CMK (cell line): ENCODE data around the gene FAM193B.

ENCODE experiments used
- DNase-seq: peaks from one replicate; pipeline ENCODE4 v3.0.0-alpha.2; 2010; ENCODE audit warnings: low read depth

Gene FAM193B

DNA sequence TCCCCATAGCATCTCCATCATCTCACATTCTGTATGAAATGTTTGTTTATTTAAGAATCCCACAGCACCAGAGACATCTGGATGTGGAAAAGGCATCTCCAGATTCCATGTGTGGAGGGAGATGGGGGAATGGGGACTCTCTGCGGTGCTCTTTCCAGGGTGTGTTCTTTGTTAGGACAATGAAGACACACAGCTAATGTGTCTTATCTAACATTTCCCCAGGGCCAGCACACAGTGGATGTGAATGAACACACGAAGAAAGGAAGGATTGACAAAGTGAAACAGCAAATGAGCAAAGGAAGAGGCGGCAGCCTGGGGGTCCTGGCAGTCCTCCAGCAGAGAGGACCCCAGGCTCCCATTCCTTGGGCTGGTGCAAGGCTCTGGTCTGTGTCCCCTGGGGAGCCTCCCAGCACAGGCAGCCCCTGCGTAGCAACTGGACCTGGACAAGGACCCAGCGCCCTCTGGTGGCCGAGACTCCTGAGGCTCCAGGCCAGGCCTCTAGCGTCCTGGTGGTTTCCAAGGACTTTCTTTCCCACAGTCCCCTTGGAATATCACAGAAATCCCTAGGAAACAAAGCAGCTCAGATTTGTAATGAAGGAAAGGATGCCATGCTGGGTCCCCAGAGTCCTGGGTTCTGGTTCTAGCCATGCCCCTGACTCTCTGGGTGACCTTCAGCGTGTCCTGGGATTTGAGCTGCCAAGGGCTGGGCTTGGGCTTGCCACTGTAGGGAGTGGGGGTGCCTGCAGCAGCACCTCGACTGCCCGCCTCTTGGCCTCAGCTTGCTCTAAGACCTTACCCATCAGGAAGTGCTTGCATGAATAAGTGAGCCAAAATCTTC lies 53.5 kb downstream of the FAM193B start:
- no peak for DNase-seq

- no peak for DNase-seq
Observed at GRCh38 chr5:177499842-177500241, 54.5 kb downstream of the FAM193B start.

- no peak for DNase-seq
Observed at GRCh38 chr5:177498013-177498787, 56.2 kb downstream of the FAM193B start.

DNA sequence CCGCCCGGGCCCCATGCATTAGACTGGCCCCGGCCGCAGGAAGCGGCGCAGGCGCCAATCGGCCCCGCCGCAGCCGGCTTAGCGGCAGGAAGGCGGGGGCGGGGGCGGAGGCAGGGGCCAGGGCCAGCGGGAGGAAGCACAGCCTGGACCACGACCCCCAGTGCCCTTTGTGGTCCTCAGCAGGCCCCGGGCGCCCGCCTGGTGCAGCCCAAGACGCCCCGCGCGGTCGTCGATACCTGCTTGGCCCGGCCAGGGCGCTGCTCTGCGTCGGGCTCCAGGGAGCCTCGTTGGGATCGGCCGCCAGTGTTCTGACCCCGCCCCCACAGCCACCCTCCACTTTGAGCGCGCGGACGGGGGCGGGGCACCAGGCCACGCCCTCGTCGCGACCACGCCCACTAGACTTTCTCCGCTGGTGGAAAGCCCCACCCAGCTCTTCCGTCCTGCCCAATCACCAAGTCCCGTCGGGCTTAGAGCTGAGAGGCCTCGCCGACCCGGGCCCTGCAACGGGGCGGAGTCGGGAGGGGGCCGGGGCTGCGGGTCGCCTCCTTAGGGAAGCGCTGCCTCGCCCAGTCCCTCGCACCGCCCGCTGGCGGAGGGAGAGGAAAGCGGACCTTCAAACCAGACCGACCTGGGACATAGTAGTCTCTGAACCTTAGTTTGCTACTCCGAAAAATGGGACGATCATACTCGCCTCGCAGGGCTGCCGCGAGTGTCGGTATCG lies 56.9 kb downstream of the FAM193B start, which contains the start of gene PDLIM7:
TSS of gene PDLIM7 (minus strand) at position 313 of the 721 bp plus-strand sequence. CDS start 1,092 bp downstream, outside the sequence.
- DNase-seq, result peak; percentile 92

DNA sequence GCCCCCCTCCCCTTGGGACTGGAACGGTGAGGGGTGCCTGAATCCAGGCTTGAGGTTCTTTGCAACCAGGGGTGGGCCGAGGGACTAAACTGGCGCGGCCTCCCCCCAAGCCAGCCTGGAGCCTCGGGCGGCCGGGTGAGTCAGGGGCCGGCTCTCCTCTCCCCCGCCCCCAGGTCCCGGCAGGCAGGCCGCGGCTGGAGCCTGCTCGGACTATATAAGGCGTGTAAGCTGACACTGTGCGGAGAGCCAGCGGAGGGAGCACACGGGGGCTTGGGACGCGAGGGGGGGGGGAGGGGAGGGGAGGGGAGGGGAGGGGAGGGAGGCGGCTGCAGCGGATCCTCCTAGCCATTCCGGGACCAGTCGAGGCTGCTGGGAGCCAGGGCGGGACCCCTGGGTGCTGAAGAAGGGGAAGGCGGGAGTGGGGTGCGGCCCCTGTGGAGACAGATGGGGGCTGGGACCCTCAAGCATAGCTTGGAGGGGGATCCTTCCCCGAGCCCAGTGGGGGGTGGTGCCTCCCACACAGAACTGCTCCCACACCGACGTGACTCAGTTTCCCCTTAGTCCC lies 57.6 kb downstream of the FAM193B start:
- no peak for DNase-seq

DNA sequence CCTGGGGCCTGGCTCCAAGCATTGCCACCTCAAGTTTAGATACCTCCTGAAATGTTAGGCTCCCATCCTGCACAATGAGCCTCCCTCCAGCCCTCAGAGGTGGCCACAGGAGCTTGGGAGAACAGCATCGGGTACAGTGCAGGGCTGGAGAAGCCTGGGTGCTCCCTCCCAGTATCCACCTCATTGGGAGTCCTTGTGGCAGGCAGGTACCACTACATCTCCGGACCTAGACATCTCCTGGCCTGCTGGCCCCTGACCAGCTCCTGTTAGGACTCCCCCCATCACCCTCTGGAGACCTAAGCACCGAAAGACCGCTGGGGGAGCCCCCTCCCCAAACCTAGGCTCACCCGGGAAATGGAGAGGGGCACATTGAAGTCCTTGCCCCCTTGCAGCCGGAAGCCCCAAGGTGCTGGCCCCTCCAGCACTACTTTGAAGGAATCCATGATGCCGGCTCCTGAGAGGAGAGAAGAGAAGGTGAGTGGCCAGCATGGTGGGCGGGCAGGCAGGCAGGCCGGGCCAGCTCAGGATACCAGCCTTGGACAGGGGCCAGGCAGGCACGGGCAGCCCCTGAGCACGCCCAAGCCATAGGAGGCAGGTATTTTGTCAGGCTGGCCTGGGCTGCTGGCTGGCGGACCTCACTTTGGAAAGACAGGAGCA lies 58.2 kb downstream of the FAM193B start:
- no peak for DNase-seq

- DNase-seq, result no peak
Observed at GRCh38 chr5:177495243-177496060, 58.9 kb downstream of the FAM193B start.

- no peak for DNase-seq
Observed at GRCh38 chr5:177494346-177495195, 59.8 kb downstream of the FAM193B start.

DNA sequence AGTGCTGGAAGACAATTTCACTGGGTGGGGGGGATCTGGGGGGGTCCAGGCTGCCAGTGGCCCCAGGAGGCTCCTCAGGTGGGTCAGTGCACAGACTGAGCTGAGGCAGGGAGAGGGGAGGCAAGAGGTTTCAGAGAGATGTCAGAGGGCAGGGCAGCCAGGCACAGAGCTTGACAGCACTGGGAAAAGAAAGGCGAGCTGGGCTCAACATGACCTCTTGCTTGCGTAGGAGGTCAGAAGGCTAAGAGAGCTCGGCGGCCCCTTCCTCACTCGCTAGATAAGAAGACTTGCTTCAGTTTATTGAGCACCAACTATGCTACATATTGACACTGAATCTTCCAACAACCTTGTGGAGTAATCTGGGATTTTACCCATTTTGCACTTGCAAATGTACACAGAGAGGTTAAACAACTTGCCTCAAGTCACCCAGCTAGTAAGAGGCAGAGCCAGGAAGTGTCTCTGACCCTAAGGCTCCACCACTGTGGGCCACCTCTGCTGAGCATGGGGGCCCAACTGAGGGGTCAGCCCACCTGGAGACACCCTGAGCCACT lies 60.5 kb downstream of the FAM193B start:
- no peak for DNase-seq

DNA sequence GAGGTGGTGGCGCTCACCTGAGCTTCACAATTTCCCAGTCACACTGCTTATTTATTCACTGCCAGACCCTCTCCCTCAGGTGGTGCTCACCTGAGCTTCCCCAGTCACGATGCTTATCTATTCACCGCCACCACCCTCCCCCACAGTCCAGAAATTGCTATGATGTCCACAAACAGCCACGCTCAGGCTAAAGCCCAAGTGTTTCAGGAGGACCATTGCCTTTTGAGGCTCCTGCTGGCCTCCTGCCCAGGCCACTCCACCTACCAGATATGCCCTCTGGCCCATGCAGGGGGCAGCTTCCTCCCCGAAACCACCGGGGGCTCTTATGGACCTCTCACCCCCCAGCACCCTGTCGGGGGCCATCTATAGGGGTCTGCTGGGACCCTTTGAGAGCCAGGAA lies 61.5 kb downstream of the FAM193B start:
- DNase-seq, result no peak

GRCh38 chr5:177491983-177492746 lies 62.2 kb downstream of the FAM193B start:
- no peak for DNase-seq

GRCh38 chr5:177491429-177491945 lies 62.9 kb downstream of the FAM193B start:
- DNase-seq, result no peak

DNA sequence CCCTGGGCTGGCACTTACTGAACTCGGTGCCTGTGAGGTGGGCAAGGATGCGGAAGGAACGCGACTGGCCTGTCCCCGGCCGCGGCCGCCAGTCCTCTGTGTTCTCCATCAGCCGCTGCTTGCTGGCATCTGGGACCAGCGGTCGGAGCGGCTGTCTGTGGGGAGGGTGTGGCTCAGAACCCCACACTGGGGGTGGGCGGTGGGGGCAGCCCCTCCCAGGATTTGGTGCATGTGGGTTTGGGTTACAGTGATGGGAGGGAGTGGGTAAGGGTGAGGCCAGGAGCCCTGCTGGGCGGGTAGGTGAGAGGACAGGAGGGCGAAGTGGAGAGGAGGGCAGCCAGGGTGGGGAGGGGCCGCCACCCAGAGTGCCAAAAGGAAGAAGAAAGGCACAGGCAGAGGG lies 63.4 kb downstream of the FAM193B start:
- DNase-seq, result no peak

- no peak for DNase-seq
Observed at GRCh38 chr5:177490311-177490991, 63.9 kb downstream of the FAM193B start.

- DNase-seq, result no peak
Observed at GRCh38 chr5:177489119-177489716, 65.1 kb downstream of the FAM193B start.

GRCh38 chr5:177487975-177488374 lies 66.4 kb downstream of the FAM193B start:
- DNase-seq, result no peak

DNA sequence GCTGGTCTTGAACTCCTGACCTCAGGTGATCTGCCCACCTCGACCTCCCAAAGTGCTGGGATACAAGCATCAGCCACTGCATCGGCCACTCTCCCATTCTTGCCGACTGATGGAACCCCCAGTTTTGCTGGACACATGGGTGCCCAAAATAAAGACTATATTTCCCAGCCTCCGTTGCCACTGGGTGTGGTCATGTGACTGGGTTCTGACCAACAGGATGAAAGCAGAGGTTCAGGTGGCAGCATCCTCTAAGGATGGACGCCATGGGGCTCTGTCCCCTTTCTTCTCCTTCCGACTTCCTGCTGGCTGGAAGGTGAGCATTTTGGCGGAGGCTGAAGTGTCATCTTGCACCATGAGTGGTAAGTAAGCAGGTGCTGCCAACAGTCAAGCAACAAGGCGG lies 67.2 kb downstream of the FAM193B start:
- no peak for DNase-seq
